K562 (cell line): ENCODE data around the gene PI4KA. TPM values are rescaled to one million over a fixed set of nuclear protein-coding genes. Genes with fewer than 3 reads are reported as not detected.

Experiments used
- PTBP1 ChIP-seq: fragments of 200-400 bp; formaldehyde crosslinking; IDR thresholded peaks from 2 replicates; pipeline ENCODE4 v1.6.1; 2017; ENCODE audit warnings: low read depth, low read length
- polyA plus RNA-seq, 8 experiments: library from polyadenylated mRNA; depleted of rRNA in 4 of 8; stranded (reverse) in 5 of 8; unstranded in 3 of 8; fragments of >200 nt; fragmentation: Nextera tagmentation in 2 of 8; fragmentation: Illumina TruSeq in 1 of 8; extraction: Ambion mirVana in 2 of 8; extraction: Trizol in 1 of 8; gene quantifications; 2 replicates each; pipeline versions ENCODE4 v1.2.1 to v1.2.3, GENCODE V29; 2011 to 2014; ENCODE audit warnings: inconsistent platforms in 1 of 8, missing spikeins in 1 of 8
- total RNA-seq, 7 experiments: library from RNA; depleted of rRNA in 6 of 7; stranded (reverse); fragments of >200 nt in 6 of 7; fragmentation: Illumina TruSeq in 2 of 7; extraction: Trizol in 2 of 7; gene quantifications; 2 replicates each; pipeline versions ENCODE4 v1.2.1 to v1.2.3, GENCODE V29; 2011 to 2021; ENCODE audit warnings: low replicate concordance in 1 of 7
- TF ChIP-seq, protein P1 (sequence below): fragments of 200-600 bp; sonication (generic); IDR thresholded peaks from one replicate; pipeline ENCODE4 v1.6.1; 2012; ENCODE audit warnings: mild to moderate bottlenecking, low read depth, low read length, inconsistent platforms

PI4KA gene
- total and polyA plus RNA-seq, 9 of the 15 experiments (the other 6 are each of a cell fraction or from before 2014, with no cell fraction given) = 7.3 to 187 (median 84.7) TPM

DNA sequence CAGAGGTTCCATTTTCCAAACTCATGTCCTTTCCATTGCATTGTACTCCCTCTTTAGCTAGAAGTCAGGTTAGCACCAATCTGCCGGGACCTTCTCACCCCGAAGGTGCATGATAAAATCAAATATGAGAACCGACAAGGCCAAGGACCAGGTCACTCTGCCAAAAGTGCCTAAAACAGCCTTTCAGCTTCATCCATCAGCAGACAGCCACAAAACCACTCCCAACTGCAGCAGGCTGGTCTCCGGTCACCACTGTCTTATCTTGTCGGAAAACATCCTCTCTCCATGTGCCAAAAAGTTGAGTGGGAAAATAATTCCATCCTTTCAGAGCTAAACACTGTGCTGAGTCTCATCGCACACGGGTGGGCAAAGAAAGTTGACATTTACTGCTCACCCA is 1.4 kb downstream of the PI4KA start (continued):
- TF ChIP-seq, protein P1, sequence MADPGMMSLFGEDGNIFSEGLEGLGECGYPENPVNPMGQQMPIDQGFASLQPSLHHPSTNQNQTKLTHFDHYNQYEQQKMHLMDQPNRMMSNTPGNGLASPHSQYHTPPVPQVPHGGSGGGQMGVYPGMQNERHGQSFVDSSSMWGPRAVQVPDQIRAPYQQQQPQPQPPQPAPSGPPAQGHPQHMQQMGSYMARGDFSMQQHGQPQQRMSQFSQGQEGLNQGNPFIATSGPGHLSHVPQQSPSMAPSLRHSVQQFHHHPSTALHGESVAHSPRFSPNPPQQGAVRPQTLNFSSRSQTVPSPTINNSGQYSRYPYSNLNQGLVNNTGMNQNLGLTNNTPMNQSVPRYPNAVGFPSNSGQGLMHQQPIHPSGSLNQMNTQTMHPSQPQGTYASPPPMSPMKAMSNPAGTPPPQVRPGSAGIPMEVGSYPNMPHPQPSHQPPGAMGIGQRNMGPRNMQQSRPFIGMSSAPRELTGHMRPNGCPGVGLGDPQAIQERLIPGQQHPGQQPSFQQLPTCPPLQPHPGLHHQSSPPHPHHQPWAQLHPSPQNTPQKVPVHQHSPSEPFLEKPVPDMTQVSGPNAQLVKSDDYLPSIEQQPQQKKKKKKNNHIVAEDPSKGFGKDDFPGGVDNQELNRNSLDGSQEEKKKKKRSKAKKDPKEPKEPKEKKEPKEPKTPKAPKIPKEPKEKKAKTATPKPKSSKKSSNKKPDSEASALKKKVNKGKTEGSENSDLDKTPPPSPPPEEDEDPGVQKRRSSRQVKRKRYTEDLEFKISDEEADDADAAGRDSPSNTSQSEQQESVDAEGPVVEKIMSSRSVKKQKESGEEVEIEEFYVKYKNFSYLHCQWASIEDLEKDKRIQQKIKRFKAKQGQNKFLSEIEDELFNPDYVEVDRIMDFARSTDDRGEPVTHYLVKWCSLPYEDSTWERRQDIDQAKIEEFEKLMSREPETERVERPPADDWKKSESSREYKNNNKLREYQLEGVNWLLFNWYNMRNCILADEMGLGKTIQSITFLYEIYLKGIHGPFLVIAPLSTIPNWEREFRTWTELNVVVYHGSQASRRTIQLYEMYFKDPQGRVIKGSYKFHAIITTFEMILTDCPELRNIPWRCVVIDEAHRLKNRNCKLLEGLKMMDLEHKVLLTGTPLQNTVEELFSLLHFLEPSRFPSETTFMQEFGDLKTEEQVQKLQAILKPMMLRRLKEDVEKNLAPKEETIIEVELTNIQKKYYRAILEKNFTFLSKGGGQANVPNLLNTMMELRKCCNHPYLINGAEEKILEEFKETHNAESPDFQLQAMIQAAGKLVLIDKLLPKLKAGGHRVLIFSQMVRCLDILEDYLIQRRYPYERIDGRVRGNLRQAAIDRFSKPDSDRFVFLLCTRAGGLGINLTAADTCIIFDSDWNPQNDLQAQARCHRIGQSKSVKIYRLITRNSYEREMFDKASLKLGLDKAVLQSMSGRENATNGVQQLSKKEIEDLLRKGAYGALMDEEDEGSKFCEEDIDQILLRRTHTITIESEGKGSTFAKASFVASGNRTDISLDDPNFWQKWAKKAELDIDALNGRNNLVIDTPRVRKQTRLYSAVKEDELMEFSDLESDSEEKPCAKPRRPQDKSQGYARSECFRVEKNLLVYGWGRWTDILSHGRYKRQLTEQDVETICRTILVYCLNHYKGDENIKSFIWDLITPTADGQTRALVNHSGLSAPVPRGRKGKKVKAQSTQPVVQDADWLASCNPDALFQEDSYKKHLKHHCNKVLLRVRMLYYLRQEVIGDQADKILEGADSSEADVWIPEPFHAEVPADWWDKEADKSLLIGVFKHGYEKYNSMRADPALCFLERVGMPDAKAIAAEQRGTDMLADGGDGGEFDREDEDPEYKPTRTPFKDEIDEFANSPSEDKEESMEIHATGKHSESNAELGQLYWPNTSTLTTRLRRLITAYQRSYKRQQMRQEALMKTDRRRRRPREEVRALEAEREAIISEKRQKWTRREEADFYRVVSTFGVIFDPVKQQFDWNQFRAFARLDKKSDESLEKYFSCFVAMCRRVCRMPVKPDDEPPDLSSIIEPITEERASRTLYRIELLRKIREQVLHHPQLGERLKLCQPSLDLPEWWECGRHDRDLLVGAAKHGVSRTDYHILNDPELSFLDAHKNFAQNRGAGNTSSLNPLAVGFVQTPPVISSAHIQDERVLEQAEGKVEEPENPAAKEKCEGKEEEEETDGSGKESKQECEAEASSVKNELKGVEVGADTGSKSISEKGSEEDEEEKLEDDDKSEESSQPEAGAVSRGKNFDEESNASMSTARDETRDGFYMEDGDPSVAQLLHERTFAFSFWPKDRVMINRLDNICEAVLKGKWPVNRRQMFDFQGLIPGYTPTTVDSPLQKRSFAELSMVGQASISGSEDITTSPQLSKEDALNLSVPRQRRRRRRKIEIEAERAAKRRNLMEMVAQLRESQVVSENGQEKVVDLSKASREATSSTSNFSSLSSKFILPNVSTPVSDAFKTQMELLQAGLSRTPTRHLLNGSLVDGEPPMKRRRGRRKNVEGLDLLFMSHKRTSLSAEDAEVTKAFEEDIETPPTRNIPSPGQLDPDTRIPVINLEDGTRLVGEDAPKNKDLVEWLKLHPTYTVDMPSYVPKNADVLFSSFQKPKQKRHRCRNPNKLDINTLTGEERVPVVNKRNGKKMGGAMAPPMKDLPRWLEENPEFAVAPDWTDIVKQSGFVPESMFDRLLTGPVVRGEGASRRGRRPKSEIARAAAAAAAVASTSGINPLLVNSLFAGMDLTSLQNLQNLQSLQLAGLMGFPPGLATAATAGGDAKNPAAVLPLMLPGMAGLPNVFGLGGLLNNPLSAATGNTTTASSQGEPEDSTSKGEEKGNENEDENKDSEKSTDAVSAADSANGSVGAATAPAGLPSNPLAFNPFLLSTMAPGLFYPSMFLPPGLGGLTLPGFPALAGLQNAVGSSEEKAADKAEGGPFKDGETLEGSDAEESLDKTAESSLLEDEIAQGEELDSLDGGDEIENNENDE = no peak
- TF ChIP-seq PTBP1 = no peak
